ENCODE data around the gene STK11. TPM values are rescaled to one million over a fixed set of nuclear protein-coding genes. Genes with fewer than 3 reads are reported as not detected.

The STK11 gene
- total and polyA plus RNA-seq, 4 donors: 30.1 to 59.5 (median 49.1) TPM

GRCh38 chr19:1270854-1271527 is 65.4 kb downstream of the STK11 start:
- Histone ChIP-seq H3K27ac (ENCODE audit: low read depth in 1 of 2, low read length in 2 of 2) (peak overlapping the region in 1 of 2 donors; percentile 39), H3K27me3 (ENCODE audit: control insufficient read depth in 1 of 2, insufficient read depth in 2 of 2, low read length in 1 of 2) (no peaks in the 10 kb centered on the region), H3K4me1 (ENCODE audit: control insufficient read depth in 1 of 2, insufficient read depth in 2 of 2, low read length in 2 of 2) (no peaks in the 10 kb centered on the region), H3K9me3 (ENCODE audit: control insufficient read depth, low read length) (no peaks in the 10 kb centered on the region), H3K4me3 (ENCODE audit: low read length in 2 of 2) (peak overlapping the region in 1 of 2 donors; percentile 54), H3K36me3 (ENCODE audit: control insufficient read depth in 1 of 2, insufficient read depth in 2 of 2, low read length in 1 of 2) (peaks cover 0 to 7% of the 10 kb centered on the region in 2 donors)
- ATAC-seq (ENCODE audit: low FRiP score) (no peak), DNase-seq (no peak)
- WGBS, 2 donors: 44 to 47% methylated on average over 26 of the region's 26 CpGs
- intact Hi-C loops (cut with DNase I): loop anchor here in 1 of 2 donors (10.0 kb wide), 1 partner anchor 234 kb away; no protein-coding TSS in a partner anchor

GRCh38 chr19:1271528-1272422 is 66.2 kb downstream of the STK11 start:
- H3K4me3 ChIP-seq (ENCODE audit: low read length in 2 of 2): no peak overlapping the region
- peak overlapping the region in 1 of 2 donors; percentile 7 for H3K27ac ChIP-seq (ENCODE audit: low read depth in 1 of 2, low read length in 2 of 2)
- H3K36me3 ChIP-seq (ENCODE audit: control insufficient read depth in 1 of 2, insufficient read depth in 2 of 2, low read length in 1 of 2): peaks cover 0 to 7% of the 10 kb centered on the region in 2 donors
- WGBS, 2 donors: 64% methylated on average over 37 of the region's 37 CpGs
- H3K9me3 ChIP-seq (ENCODE audit: control insufficient read depth, low read length): no peaks in the 10 kb centered on the region
- ATAC-seq (ENCODE audit: low FRiP score) (no peak), DNase-seq (no peak)
- intact Hi-C loops (cut with DNase I): loop anchor here in 1 of 2 donors (10.0 kb wide), 1 partner anchor 233 kb away; no protein-coding TSS in a partner anchor
- no peaks in the 10 kb centered on the region for H3K4me1 ChIP-seq (ENCODE audit: control insufficient read depth in 1 of 2, insufficient read depth in 2 of 2, low read length in 2 of 2)
- H3K27me3 ChIP-seq (ENCODE audit: control insufficient read depth in 1 of 2, insufficient read depth in 2 of 2, low read length in 1 of 2): no peaks in the 10 kb centered on the region

- Histone ChIP-seq H3K27me3 (ENCODE audit: control insufficient read depth in 1 of 2, insufficient read depth in 2 of 2, low read length in 1 of 2) (no peaks in the 10 kb centered on the region), H3K4me3 (ENCODE audit: low read length in 2 of 2) (no peak overlapping the region), H3K4me1 (ENCODE audit: control insufficient read depth in 1 of 2, insufficient read depth in 2 of 2, low read length in 2 of 2) (no peaks in the 10 kb centered on the region), H3K27ac (ENCODE audit: low read depth in 1 of 2, low read length in 2 of 2) (no peak overlapping the region), H3K9me3 (ENCODE audit: control insufficient read depth, low read length) (no peaks in the 10 kb centered on the region), H3K36me3 (ENCODE audit: control insufficient read depth in 1 of 2, insufficient read depth in 2 of 2, low read length in 1 of 2) (peaks cover 0 to 7% of the 10 kb centered on the region in 2 donors)
- DNase-seq (no peak), ATAC-seq (ENCODE audit: low FRiP score) (no peak)
- WGBS, 2 donors: 54 to 60% methylated on average over 33 of the region's 33 CpGs
- intact Hi-C loops (cut with DNase I): loop anchor here in 1 of 2 donors (10.0 kb wide), 1 partner anchor 232 kb away; no protein-coding TSS in a partner anchor
Observed at GRCh38 chr19:1272423-1273262, 67.1 kb downstream of the STK11 start.

DNA sequence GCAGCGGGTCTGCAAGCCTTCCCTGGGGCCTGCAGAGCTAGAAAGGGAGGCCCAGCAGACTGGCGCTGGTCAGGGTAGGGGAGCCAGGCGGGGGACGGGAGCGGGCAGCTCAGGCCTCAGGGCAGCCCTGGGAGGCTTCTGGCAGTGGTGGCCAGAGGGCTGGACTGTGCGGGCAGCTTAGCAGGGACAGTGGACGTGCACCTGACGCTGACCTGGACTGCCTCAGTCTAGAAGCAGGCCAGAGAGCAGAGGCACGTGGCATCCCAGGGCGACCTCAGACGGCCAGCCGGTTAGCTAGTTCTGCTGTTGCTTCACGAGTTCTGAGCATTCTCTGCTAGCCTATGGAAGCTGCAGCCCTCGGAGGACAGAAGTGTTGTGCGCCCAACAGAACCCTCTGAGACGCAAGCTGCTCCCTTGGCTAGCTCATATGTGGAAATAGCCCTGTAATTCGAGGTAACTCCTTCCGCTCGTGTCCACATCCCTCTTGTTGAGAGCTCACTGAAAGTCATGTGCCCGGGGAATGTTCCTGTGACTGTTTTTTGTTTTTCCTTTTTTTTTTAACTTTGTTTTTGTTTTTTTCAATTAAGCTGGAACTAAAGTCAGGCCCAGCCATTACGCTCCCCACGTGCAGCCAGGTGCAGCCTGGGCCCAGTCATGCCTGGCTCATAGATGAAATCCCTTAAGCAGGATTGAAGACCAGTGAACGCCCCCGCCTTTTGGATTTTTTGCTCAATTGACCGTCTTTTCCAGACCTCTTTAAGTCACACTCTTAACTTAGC is 67.9 kb downstream of the STK11 start:
- intact Hi-C loops (cut with DNase I): loop anchor here in 1 of 2 donors (10.0 kb wide), 1 partner anchor 231 kb away; no protein-coding TSS in a partner anchor
- H3K4me1 ChIP-seq (ENCODE audit: control insufficient read depth in 1 of 2, insufficient read depth in 2 of 2, low read length in 2 of 2): no peaks in the 10 kb centered on the region
- no peaks in the 10 kb centered on the region for H3K9me3 ChIP-seq (ENCODE audit: control insufficient read depth, low read length)
- no peak overlapping the region for H3K27ac ChIP-seq (ENCODE audit: low read depth in 1 of 2, low read length in 2 of 2)
- H3K27me3 ChIP-seq (ENCODE audit: control insufficient read depth in 1 of 2, insufficient read depth in 2 of 2, low read length in 1 of 2): no peaks in the 10 kb centered on the region
- H3K4me3 ChIP-seq (ENCODE audit: low read length in 2 of 2): no peak overlapping the region
- WGBS, 2 donors: 67 to 71% methylated on average over 25 of the region's 25 CpGs
- ATAC-seq (ENCODE audit: low FRiP score): no peak
- no peak for DNase-seq
- H3K36me3 ChIP-seq (ENCODE audit: control insufficient read depth in 1 of 2, insufficient read depth in 2 of 2, low read length in 1 of 2): peaks cover 0 to 7% of the 10 kb centered on the region in 2 donors

DNA sequence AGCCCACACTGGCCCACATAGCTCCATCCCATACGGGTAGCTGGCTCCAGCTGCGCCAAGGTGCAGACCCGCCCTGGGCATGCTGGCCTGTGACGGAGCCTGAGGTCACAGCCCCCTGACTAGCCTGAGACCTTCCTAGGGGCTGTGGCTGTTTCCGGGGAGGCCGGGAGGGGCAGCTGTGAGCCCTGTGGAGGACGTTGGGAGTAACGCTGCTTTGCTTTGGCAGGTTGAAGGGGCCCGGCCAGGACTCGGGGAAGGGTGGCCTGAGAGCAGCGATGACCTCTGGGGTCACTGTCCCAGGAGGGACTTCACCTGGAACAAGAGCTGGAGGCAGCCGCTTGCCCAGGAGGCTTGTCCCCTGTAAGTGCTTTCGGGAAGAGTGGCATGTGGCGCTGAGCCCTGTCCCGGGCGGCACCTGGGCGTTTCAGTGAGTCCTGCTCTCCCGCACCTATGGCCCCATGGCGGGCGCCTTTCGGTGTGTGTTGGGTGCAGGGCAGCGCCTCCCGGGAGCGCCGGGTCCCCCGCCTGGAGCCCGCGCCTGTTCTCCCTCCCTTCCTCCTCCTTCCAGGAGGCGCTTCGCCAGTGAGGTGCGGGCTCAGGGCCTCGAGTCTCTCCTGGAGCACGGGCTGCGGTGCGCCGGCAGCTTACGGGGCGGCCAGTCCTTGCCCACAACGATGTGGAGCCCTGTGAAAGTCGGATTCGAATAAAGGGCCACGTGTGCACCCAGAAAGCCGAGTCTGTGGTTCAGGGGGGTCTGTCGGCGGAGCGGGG is 68.7 kb downstream of the STK11 start:
- H3K4me3 ChIP-seq (ENCODE audit: low read length in 2 of 2): no peak overlapping the region
- peaks cover 0 to 7% of the 10 kb centered on the region in 2 donors for H3K36me3 ChIP-seq (ENCODE audit: control insufficient read depth in 1 of 2, insufficient read depth in 2 of 2, low read length in 1 of 2)
- 79 to 80% methylated on average over 46 of the region's 46 CpGs for WGBS, 2 donors
- no peaks in the 10 kb centered on the region for H3K9me3 ChIP-seq (ENCODE audit: control insufficient read depth, low read length)
- H3K27ac ChIP-seq (ENCODE audit: low read depth in 1 of 2, low read length in 2 of 2): no peak overlapping the region
- no peaks in the 10 kb centered on the region for H3K27me3 ChIP-seq (ENCODE audit: control insufficient read depth in 1 of 2, insufficient read depth in 2 of 2, low read length in 1 of 2)
- DNase-seq (peak in 1 of 2 donors; percentile 69), ATAC-seq (ENCODE audit: low FRiP score) (no peak)
- no peaks in the 10 kb centered on the region for H3K4me1 ChIP-seq (ENCODE audit: control insufficient read depth in 1 of 2, insufficient read depth in 2 of 2, low read length in 2 of 2)
- intact Hi-C loops (cut with DNase I): loop anchor here in 1 of 2 donors (10.0 kb wide), 1 partner anchor 231 kb away; no protein-coding TSS in a partner anchor

GRCh38 chr19:1274852-1275259 is 69.3 kb downstream of the STK11 start:
- no peaks in the 10 kb centered on the region for H3K4me1 ChIP-seq (ENCODE audit: control insufficient read depth in 1 of 2, insufficient read depth in 2 of 2, low read length in 2 of 2)
- H3K9me3 ChIP-seq (ENCODE audit: control insufficient read depth, low read length): no peaks in the 10 kb centered on the region
- no peaks in the 10 kb centered on the region for H3K27me3 ChIP-seq (ENCODE audit: control insufficient read depth in 1 of 2, insufficient read depth in 2 of 2, low read length in 1 of 2)
- intact Hi-C loops (cut with DNase I): loop anchor here in 1 of 2 donors (5.0 to 10.0 kb wide), 2 partner anchors 82 to 230 kb away; no protein-coding TSS in a partner anchor
- H3K4me3 ChIP-seq (ENCODE audit: low read length in 2 of 2): no peak overlapping the region
- ATAC-seq (ENCODE audit: low FRiP score) (peak; percentile 0), DNase-seq (peak in 1 of 2 donors; percentile 62)
- peak overlapping the region in 1 of 2 donors; percentile 10 for H3K27ac ChIP-seq (ENCODE audit: low read depth in 1 of 2, low read length in 2 of 2)
- WGBS, 2 donors: 22 to 24% methylated on average over 44 of the region's 44 CpGs
- peaks cover 0 to 7% of the 10 kb centered on the region in 2 donors for H3K36me3 ChIP-seq (ENCODE audit: control insufficient read depth in 1 of 2, insufficient read depth in 2 of 2, low read length in 1 of 2)

DNA sequence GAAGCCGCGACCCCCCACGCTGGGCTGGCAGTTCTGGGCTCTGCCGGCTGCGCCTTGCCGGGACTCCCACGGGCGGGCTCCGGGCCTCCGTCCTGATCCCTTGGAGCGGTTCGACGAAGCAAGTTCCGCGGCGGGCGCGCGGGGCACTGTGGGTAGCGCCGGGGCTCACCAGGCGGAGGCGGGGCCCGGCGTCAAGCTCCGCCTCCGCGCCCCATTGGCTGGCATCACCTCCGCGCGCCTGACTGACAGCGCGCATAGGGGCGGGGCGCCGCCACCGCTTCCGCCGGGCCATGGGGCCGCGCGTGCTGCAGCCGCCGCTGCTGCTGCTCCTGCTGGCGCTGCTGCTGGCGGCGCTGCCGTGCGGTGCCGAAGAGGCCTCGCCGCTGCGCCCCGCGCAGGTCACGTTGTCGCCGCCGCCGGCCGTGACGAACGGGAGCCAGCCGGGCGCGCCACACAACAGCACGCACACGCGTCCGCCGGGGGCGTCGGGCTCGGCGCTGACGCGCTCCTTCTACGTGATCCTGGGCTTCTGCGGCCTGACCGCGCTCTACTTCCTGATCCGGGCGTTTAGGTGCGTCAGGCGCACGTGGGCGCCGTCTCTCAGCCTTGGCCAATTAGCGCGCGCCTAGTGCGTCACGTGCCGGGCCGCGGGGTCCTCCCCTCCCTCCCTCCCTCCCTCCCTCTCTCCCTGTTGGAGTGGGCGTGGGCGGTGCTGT is 69.8 kb downstream of the STK11 start, which contains the start of gene FAM174C:
Gene FAM174C (plus strand): TSS at position 271 of the 716 bp plus-strand sequence. CDS start 20 bp downstream, at position 291.
- Histone ChIP-seq H3K4me1 (ENCODE audit: control insufficient read depth in 1 of 2, insufficient read depth in 2 of 2, low read length in 2 of 2) (no peaks in the 10 kb centered on the region), H3K9me3 (ENCODE audit: control insufficient read depth, low read length) (no peaks in the 10 kb centered on the region), H3K4me3 (ENCODE audit: low read length in 2 of 2) (peak within 1 kb of the TSS; percentile 31 to 35), H3K36me3 (ENCODE audit: control insufficient read depth in 1 of 2, insufficient read depth in 2 of 2, low read length in 1 of 2) (peaks cover 0 to 7% of the 10 kb centered on the region in 2 donors), H3K27me3 (ENCODE audit: control insufficient read depth in 1 of 2, insufficient read depth in 2 of 2, low read length in 1 of 2) (no peaks in the 10 kb centered on the region), H3K27ac (ENCODE audit: low read depth in 1 of 2, low read length in 2 of 2) (peak within 1 kb of the TSS; percentile 29 to 92)
- WGBS, 2 donors: 0% methylated on average over 59 to 98 of the region's 98 CpGs
- peak; percentile 90 for ATAC-seq (ENCODE audit: low FRiP score)
- intact Hi-C loops (cut with DNase I): loop anchor here in 1 of 2 donors (5.0 to 10.0 kb wide), 2 partner anchors 82 to 229 kb away; no protein-coding TSS in a partner anchor
- DNase-seq: peak; percentile 97 to 98

Measured in aorta (tissue), 5 donors.